ENCODE results near the gene PPP4R3A. TPM values are rescaled to one million over a fixed set of nuclear protein-coding genes. Genes with fewer than 3 reads are reported as not detected.

The PPP4R3A gene
- total RNA-seq, 1 experiment from 2014 or later: 124 TPM

- TF ChIP-seq, protein P1, sequence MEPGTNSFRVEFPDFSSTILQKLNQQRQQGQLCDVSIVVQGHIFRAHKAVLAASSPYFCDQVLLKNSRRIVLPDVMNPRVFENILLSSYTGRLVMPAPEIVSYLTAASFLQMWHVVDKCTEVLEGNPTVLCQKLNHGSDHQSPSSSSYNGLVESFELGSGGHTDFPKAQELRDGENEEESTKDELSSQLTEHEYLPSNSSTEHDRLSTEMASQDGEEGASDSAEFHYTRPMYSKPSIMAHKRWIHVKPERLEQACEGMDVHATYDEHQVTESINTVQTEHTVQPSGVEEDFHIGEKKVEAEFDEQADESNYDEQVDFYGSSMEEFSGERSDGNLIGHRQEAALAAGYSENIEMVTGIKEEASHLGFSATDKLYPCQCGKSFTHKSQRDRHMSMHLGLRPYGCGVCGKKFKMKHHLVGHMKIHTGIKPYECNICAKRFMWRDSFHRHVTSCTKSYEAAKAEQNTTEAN (CRISPR knock-in tag; IDR thresholded peaks at IDR 0.05): no peak
Measured at GRCh38 chr14:91555531-91555930, 45.4 kb upstream of the PPP4R3A start (continued).

DNA sequence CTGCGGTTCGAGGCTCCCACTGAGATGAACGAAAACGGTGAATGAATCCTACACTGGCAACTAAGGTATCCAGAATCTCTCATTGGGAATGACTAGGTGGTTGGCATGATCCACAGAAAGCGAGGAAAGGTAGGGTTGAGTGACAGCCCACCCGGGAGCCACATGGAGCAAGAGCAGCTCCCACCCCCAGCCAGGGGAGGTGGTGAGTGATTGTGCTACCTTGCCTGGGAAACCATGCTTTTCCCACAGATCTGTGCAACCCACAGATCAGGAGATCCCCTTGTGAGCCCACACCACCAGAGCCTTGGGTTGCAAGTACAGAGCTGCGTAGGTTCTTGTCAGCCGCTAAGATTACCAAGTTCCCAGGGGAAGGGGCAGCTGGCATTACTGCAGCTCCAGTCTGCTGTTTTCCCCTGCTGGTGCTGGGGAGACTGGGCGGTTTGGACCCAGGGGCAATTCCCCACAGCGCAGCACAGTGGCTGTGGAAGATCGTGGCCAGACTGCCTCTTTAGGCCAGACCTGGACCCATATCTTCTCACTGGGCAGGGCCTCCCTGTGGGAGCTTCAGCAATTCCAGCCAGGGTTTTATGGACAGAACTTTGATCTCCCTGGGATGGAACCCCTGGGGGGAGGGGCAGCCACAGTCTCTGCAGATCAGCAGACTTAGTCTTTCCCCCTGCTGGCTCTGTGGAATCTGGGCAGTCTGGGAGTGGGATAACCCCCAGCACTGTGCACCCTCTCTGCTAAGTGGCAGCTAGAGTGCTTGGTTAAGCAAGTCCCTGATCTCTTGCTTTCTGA is 44.6 kb upstream of the PPP4R3A start:
- Mint-ChIP-seq H3K27ac (no peak overlapping the region), H3K27me3 (ENCODE audit: low read depth) (peaks cover 19% of the 10 kb centered on the region), H3K4me1 (no peaks in the 10 kb centered on the region), H3K4me3 (no peak overlapping the region), H3K36me3 (peaks cover 10% of the 10 kb centered on the region), H3K9me3 (peaks cover 34% of the 10 kb centered on the region)
- ATAC-seq: no peak
- DNase-seq (ENCODE audit: low spot score): no peak
- ChIA-PET POLR2A (no interaction called here), CTCF (no interaction called here)
- TF ChIP-seq SP1 (CRISPR knock-in tag; conservative IDR thresholded peaks at IDR 0.05) (no peak), ZNF232 (CRISPR knock-in tag; IDR thresholded peaks at IDR 0.05) (no peak), TP53 (CRISPR knock-in tag; IDR thresholded peaks at IDR 0.05) (no peak), SMAD4 (CRISPR knock-in tag; IDR thresholded peaks at IDR 0.05) (no peak), ELF4 (CRISPR knock-in tag; IDR thresholded peaks at IDR 0.05; ENCODE audit: low read depth) (no peak), RELA (CRISPR knock-in tag; IDR thresholded peaks at IDR 0.05; ENCODE audit: borderline replicate concordance) (no peak), GABPB1 (CRISPR knock-in tag; IDR thresholded peaks at IDR 0.05) (no peak), GTF2I (CRISPR knock-in tag; conservative IDR thresholded peaks at IDR 0.05) (no peak), OVOL2 (CRISPR knock-in tag; IDR thresholded peaks at IDR 0.05; ENCODE audit: borderline replicate concordance) (no peak), MYBL2 (CRISPR knock-in tag; IDR thresholded peaks at IDR 0.05) (no peak)
- TF ChIP-seq, protein P2, sequence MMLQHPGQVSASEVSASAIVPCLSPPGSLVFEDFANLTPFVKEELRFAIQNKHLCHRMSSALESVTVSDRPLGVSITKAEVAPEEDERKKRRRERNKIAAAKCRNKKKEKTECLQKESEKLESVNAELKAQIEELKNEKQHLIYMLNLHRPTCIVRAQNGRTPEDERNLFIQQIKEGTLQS (CRISPR knock-in tag; conservative IDR thresholded peaks at IDR 0.05): no peak
- TF ChIP-seq, protein P3, sequence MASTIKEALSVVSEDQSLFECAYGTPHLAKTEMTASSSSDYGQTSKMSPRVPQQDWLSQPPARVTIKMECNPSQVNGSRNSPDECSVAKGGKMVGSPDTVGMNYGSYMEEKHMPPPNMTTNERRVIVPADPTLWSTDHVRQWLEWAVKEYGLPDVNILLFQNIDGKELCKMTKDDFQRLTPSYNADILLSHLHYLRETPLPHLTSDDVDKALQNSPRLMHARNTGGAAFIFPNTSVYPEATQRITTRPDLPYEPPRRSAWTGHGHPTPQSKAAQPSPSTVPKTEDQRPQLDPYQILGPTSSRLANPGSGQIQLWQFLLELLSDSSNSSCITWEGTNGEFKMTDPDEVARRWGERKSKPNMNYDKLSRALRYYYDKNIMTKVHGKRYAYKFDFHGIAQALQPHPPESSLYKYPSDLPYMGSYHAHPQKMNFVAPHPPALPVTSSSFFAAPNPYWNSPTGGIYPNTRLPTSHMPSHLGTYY (CRISPR knock-in tag; IDR thresholded peaks at IDR 0.05): no peak
- TF ChIP-seq, protein P4, sequence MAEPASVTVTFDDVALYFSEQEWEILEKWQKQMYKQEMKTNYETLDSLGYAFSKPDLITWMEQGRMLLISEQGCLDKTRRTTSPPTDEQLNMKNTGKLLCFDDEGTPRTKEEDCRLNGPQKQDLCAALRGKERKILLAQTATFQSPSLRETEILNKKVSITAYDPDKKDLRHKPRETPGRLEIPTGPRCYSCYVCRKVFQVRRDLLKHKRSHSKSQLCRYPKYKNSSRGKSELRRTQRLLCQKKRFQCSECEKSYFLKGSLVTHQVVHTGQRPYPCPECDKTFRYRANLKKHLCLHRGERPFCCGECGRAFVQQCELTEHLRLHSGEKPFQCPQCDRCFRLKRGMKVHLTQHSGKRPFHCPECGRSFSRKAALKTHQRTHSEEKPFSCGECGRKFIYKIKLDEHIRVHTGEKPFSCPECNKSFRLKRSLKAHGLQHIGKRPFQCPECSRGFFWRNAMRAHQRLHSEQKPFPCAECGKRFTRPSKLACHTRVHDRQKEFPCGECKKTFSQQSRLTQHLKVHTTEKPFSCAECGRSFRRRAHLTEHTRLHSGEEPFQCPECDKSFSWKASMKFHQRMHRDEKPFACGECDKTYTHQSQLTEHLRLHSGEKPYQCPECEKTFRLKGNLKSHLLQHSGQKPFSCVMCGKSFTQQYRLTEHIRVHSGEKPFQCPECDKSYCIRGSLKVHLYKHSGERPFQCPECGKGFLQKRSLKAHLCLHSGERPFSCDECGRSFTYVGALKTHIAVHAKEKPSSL (CRISPR knock-in tag; conservative IDR thresholded peaks at IDR 0.05): no peak
- TF ChIP-seq, protein P5, sequence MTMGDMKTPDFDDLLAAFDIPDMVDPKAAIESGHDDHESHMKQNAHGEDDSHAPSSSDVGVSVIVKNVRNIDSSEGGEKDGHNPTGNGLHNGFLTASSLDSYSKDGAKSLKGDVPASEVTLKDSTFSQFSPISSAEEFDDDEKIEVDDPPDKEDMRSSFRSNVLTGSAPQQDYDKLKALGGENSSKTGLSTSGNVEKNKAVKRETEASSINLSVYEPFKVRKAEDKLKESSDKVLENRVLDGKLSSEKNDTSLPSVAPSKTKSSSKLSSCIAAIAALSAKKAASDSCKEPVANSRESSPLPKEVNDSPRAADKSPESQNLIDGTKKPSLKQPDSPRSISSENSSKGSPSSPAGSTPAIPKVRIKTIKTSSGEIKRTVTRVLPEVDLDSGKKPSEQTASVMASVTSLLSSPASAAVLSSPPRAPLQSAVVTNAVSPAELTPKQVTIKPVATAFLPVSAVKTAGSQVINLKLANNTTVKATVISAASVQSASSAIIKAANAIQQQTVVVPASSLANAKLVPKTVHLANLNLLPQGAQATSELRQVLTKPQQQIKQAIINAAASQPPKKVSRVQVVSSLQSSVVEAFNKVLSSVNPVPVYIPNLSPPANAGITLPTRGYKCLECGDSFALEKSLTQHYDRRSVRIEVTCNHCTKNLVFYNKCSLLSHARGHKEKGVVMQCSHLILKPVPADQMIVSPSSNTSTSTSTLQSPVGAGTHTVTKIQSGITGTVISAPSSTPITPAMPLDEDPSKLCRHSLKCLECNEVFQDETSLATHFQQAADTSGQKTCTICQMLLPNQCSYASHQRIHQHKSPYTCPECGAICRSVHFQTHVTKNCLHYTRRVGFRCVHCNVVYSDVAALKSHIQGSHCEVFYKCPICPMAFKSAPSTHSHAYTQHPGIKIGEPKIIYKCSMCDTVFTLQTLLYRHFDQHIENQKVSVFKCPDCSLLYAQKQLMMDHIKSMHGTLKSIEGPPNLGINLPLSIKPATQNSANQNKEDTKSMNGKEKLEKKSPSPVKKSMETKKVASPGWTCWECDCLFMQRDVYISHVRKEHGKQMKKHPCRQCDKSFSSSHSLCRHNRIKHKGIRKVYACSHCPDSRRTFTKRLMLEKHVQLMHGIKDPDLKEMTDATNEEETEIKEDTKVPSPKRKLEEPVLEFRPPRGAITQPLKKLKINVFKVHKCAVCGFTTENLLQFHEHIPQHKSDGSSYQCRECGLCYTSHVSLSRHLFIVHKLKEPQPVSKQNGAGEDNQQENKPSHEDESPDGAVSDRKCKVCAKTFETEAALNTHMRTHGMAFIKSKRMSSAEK (CRISPR knock-in tag; IDR thresholded peaks at IDR 0.05; ENCODE audit: borderline replicate concordance): no peak
